OCI-LY1 (cell line): ENCODE results near the gene C19orf53.

Experiments used
- CTCF ChIP-seq: fragments of 200-600 bp; sonication (generic), shearing (Covaris generic); IDR thresholded peaks from 2 replicates; pipeline ENCODE4 v1.5.1; 2017; ENCODE audit warnings: mild to moderate bottlenecking, antibody characterized with exemption, low read length, moderate library complexity, mixed read lengths
- EZH2 ChIP-seq: fragments of 200-600 bp; sonication (generic), shearing (Covaris generic); IDR thresholded peaks from 2 replicates; pipeline ENCODE4 v1.8.0; 2017; ENCODE audit warnings: borderline replicate concordance, mixed run types, mild to moderate bottlenecking, antibody characterized with exemption, low read length, moderate library complexity, mixed read lengths

GRCh38 chr19:13812544-13812943 lies 38.3 kb downstream of the C19orf53 start:
- TF ChIP-seq EZH2 (no peak), CTCF (no peak)
